ENCODE results near the gene IER3.
"Not testable (repeated sequence)": the region's sequence is repeated elsewhere in the genome, so short reads cannot be mapped to it uniquely, and the experiment has no call there.

The IER3 gene

DNA sequence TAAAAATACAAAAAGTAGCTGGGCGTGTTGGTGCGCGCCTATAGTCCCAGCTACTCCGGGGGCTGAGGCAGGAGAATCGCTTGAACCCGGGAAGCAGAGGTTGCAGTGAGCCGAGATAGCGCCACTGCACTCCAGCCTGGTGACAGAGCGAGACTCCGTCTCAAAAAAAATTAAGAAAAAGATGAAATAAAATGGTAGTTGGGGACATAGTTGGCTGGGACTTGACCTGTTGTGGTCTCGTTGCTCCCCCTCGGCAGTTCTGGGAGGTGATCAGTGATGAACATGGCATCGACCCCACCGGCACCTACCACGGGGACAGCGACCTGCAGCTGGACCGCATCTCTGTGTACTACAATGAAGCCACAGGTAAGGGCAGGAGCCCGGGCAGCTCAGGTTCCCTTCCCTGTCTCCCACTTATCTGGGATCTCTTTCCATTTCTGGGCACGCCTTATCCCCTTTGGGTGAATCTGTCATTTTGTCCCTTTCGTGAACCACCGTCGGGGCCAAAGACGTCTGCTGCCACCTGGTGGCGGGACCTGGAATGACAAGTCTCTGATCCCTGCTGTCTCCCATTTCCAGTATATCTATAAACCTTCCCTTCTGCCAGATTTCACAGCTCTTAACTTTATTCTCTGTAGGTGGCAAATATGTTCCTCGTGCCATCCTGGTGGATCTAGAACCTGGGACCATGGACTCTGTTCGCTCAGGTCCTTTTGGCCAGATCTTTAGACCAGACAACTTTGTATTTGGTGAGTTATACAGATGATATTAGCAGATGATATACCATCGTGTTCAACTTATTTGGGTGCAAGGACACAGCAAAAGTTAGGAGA, 21.9 kb downstream of the IER3 start:
- peak; percentile 75 for DNase-seq

DNA sequence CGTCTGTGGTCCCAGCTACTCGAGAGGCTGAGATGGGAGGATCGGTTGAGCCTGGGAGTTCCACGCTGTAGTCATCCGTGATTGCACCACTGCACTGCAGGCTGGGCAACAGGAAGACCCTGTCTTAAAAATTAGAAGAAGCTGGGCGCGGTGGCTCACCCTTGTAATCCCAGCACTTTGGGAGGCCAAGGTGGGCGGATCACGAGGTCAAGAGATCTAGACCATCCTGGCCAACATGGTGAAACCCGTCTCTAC, 22.4 kb downstream of the IER3 start:
- peak; percentile 31 for DNase-seq

DNA sequence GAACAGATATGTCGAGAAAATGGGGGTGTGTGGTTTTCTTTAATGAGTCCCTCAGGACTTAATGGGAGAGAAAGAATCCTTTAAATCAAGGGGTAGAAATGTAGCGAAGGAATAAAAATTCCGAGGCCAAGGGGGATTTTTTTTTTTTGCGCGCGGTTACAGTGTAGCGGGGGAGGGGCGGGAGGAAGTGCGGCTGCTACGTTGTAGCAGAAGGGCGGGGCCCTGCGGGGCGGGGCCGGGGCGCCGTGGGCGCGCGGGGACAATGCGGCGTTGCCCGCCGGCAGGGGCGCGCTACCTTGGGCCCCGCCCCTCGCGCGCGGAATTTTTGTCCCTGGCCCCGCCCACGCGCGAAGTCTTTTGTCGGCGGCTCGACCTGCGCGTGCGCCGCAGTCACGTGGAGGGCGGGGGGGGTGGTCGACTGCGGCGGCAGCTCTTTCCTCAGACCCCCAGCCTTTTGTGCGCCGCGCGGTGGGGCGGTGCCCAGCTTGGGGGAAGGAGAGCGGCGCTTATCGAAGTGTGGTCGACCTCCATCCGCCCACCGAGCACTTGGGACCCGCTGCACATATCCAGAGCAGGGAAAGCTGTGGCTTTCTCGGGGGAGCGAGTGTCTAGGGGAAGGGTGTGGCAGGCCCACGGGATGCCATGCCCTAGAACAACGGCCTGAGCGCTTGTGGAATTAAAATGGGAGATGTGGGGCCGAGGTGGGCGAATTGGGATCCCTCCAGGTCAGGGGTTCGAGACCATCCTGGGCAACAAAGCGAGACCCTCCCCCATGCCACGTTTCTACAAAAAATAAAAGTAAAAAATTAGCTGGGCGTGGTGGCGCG, 22.9 kb downstream of the IER3 start:
- DNase-seq, result peak; percentile 91

DNA sequence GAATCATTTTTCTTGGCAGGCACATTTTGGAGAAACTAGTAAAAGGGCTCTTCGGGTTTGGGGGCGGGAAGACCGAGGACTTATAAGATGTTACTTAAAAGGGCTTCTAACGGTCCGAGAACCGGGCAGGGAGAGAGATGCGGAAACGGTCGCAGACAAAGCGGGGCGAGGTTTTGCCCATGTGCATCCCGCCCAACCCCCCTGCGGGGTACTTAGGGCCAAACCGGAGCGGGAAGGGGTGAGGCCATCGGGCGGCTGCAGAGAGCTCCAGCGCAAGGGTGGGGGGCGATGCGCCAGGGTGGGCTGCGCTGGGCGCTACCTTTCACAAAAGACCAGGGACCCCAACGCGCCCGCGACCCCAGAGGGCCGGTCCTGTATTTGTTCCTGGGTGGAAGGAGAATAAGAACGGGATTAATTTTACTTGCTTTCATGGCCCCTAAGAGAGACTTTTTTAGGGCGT, 23.6 kb downstream of the IER3 start:
- peak; percentile 55 for DNase-seq

DNA sequence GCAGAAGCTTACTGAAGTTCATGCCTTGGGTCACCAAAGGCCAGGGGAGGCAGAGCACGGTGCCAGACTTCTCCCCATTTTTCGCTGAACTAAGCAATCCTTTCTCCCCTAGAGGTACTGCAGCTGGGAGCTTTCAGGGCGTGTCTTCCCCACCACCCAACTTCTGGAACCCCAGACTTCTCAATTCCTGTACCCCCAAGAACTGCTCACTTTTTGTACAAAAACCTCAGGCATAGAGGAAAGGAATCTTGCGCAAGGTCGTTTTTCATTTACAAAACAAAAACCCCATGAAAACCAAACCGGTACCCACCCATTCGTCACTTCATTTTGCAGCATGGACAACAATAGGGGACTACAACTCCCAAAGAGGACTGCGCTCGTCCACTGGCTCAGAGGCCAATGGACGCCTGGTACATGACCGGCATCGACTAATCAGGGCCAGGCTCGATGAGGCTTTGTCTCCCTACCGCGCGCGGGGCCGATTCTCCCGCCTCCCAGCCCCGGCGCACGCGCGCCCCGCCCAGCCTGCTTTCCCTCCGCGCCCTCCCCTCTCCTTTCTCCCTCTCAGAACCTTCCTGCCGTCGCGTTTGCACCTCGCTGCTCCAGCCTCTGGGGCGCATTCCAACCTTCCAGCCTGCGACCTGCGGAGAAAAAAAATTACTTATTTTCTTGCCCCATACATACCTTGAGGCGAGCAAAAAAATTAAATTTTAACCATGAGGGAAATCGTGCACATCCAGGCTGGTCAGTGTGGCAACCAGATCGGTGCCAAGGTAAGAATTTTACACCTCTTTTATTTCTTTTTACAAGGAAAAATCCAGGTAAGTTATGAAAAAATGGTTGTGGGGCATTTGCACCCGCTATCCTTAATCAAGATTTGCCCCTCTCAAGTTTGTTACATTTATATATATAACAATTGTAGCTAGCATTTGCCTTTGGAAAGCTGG, 24.3 kb downstream of the IER3 start, which contains the start of gene TUBB:
Gene TUBB (plus strand): TSS at position 562 of the 947 bp plus-strand sequence. CDS start 155 bp downstream, at position 717.
- DNase-seq, result peak; percentile 98

DNA sequence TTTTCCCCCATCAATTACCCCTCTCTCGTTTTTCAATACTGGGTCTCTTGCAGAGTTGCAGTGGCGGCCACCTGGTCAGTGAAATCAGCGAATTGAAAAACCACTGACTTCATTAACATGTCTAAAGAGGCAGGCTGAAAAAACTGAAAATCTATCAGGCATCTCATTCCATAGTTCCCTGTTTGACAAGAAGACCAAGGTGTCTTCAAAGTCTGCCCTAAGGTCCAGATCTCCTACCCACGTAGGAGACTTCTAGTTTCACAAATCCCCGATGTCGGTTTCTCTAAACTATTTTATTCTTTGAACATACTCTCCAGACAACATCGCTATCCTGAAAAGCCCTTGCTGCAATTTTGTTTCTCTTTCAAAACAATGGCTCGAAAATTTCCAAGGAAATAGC, 25.0 kb downstream of the IER3 start:
- no peak for DNase-seq

DNA sequence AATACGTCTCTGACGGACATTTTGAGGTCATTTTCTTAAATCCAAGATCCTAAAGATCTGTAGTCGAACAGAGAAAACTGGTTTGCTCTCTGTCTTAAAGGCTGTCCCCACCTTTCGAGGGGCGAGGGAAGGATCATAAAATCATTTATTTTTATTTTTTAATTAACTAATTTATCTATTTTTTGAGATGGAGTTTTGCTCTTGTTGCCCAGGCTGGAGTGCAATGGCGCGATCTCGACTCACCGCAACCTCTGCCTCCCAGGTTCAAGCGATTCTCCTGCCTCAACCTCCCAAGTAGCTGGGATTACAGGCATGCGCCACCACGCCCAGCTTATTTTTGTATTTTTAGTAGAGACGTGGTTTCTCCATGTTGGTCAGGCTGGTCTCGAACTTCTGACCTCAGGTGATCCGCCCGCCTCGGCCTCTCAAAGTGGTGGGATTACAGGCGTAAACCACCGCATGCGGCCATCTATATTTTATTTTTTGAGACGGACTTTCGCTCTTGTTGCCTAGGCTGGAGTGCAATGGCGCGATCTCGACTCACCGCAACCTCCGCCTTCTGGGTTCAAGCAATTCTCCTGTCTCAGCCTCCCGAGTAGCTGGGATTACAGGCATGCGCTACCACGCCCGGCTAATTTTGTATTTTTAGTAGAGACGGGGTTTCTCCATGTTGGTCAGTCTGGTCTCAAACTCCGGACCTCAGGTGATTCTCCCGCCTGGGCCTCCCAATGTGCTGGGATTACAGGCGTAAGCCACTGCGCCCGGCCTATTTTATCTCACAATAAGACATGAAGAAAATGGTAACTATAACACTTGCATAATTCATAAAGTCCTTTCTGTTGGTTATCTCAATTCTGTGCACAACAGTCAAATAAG, 26.3 kb downstream of the IER3 start:
- DNase-seq, result not testable (repeated sequence)

DNA sequence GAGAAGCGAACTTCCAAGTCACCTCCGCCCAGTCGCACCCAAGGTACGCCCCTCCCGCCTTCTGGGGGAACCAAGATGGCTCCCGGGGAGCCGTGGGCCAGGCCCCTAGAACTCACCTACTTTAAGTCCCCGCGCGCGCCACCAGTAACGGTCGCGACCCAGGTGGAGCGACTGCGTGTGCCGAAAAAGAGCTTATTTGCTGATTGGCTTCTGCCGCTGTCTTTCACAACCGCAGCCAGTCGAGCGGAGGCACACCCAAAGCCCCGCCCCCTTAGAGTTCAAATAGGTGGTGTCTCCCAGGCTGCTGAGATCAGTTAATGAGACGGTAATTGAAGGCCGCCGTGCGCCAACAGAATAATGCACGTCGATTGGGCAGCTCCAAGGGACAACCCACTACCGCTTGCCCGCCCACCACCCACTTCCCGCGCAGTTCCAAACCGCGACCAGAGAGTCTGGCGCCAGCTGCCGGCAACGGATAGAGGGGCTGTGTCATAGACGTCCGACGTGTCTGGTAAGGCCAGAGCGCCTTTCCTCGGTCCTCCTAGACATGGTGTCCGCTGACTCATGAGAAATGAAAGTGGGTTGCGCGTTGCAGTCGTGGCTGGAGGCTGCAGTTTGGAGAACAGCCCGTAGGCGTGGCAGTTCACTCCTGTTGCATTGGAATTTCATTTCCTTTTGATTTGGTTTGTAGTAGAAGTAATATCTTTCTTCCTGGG, 27.1 kb downstream of the IER3 start, which contains the start of gene MDC1:
Gene MDC1 (minus strand): TSS at position 153 of the 716 bp plus-strand sequence. CDS start 2,106 bp downstream, outside the sequence.
- peak; percentile 100 for DNase-seq

DNA sequence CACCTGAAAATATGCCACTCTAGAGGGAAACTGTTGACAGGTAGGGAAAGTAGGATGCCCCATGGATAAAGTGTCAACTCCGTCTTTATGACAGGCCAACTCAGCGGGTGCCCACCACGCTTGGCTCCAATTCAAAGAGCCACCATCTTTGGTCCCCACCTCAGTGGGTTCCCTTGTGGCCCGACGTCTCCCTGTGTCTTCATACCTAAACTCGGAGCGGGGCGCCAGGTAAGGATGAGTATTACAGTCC, 27.5 kb downstream of the IER3 start:
- no peak for DNase-seq

DNA sequence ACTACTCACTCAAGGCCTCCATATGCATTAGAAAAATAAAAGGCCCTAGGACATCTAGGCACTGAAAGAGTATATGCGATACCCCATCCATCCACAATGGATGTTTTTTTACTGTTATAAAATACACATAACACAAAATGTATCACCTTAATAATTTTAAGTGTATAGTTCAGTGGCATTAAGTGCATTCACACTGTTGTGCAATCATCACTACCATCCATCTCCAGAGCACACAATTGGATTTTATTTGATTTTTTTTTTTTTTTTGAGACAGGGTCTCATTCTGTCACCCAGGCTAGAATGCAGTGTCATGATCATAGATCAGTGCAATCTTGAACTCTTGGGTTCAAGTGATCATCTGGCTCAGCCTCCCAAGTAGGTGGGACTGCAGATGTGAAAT, 30.1 kb downstream of the IER3 start:
- no peak for DNase-seq

DNA sequence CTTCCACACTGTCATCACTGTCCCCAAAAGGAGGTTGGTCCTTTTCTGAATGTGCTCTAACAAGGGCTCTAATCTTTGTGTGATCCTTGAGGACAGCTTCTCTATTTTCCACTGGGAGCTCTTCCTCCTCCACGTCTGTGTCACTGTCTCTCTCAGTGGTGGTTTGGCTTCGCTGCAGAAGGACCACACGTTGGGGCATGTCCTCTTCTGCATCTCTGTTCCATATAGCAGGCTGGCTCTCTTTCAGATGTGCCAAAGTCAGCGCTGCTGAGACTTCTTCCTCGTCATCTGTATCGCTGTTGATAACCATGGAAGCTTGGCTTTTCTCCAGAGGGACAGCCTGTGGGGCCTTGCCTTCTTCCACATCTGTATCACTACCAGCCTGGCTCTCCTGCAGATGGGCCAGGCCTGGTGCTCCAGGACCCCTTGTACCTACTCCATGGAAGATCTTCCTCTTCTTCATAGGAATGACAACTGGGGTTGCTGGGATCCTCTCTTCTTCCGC, 31.9 kb downstream of the IER3 start:
- no peak for DNase-seq

DNA sequence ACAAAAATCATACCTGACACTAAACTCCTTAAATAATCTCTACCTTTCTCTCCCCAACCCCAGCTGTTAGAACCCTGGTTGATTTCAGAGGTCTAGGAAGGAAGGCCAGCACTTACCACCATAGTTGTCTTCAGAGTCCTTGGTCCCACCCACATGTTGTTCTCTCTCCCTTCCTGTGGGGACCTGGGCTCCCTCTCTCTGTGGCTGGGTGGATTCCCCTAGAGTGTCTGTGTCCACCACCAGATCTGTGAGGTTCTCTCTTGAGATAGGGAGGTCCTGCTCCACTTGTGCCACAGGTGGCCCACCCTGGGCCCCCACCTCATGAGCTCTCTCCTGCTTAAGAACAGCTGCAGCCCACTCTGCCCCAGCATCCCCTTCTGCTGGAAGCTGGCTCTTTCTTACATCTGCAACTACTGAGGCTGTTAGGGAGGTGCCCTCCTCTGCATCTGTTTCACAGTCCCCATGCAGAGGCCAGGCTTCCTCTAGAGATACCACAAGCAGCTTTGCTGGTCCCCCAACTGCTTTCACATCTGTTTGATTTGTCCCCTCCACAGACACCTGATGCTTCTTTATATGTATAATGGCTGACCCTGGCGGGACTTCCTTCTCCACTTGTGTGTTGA, 32.5 kb downstream of the IER3 start:
- DNase-seq, result no peak

DNA sequence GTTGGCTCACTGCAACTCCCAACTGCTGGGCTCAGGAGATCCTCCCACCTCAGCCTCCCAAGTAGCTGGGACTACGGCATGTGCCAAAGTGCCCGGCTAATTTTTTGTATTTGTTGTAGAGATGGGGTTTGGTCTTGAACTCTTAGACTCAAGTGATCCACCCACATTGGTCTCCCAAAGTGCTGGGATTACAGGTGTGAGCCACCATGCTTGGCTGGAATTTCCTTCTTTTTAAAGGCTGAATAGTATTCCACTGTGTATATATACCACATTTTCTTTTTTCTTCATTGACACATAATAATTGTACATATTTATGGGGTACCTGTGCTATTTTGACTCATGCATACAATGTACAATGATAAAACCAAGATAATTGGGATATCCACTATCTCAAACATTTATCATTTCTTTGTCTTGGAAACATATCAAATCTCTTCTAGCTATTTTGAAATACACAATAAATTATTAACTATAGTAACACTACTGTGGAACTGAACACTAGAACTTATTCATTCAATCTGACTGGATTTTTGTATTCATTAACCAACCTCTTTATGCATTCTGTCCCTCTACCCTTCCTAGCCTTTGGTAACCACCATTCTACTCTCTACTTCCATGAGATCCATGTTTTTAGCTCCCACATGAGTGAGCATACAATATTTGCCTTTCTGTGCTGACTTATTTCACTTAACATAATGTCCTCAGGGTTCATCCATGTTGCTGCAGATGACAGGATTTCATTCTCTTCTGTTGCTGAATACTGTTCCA, 35.1 kb downstream of the IER3 start:
- DNase-seq, result no peak

DNA sequence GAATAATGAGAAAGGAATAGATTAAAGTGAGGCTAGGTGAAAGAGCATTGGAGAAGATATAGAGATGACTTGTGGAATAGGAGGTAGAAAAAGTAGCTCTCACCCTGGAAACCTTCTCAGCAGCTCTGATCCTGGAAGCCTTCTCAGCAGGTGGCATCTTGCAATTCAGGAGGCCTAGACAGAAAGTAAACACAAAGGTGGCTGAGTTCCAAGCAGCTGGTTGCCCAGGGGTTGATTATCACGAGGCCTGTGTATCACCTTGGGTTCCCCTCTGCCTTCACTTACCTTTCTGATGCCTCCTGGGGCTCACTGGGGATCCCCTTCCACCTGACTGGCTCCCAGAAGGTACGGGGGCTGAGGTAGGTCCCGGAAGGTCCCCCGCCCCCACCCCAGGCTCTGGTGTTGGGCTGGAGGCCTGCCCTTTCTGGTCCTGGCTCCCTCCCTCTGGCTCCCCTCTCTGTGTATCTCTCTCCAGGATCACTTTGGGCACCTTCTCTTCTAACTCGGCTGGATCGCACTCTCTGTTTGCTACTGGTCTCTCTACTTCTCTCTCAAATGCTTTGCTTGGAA, 37.0 kb downstream of the IER3 start:
- no peak for DNase-seq

DNA sequence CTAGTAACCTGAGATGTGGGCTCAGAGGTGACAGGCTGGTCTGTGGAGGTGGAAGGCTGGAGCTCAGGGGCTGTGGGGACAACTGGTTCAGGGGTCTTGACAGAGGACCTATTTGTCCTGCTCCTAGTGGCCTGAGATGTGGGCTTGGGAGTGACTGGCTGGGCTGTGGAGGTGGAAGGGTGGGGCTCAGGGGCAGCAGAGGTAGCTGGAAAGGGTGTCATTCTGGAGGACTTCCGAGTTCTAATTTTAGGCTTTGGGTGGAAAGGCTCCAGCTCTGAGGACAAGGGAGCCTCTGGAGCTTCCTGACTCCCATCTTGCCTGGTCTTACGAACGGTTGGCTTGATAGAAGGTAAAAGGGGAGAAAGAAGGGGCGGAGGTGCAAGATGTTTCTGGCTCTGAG, 38.7 kb downstream of the IER3 start:
- no peak for DNase-seq

DNA sequence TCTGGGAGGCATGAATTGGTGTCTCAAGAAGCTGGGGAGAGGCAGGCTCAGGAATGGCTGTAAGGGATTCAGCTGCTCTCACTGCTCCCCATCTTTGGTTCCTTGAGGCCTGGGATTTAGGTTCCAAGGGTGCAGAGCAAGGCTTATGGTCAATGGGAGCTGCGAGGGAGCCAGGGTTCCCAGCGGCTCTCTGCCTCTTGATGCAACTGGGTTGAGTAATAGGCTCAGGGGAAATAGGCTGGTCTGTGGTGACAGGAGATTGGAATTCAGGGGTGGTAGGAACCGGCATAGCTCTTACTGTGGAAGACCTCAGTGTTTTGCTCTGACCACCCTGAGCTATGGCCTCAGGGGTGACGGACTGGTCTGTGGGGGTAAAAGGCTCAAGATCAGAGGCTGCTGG, 40.5 kb downstream of the IER3 start:
- no peak for DNase-seq

DNA sequence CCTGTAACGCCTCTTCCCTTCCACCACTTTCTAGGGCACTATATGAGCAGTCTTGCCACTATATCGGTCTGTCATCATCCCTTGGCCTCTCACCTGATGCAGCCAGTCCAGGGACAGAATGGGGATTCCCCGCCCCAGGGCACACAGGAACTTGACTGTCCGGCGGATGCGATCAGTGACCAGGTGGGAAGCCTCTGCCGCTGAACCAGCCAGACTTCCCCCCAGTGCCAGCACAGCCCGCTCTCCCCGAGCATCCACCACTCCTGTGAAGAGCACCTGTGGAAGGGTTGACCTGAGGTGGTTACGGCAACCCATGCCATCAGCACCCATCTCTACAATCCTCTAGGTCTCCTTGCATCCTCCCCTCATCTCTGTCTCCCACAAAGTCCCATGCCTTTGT, 41.3 kb downstream of the IER3 start:
- DNase-seq, result no peak

DNA sequence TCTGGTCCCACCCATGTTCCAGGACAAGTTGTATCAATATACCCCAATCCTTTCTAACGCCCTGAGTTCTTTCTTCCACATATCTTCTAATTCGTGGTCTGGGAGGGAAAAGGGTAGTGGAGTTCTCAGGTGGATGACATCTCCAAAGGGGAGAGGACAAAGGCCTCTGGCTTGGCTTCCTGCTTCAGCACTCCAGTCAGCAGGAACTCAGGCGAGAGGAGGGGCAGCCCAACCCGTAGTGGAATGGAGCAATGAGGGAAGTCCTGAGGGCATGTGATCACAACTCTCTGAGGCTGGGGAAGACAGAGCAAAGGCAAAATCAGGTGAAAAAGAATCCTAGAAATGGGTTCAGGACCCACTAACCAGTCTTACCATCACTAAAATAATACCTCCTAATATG, 44.0 kb downstream of the IER3 start:
- no peak for DNase-seq

DNA sequence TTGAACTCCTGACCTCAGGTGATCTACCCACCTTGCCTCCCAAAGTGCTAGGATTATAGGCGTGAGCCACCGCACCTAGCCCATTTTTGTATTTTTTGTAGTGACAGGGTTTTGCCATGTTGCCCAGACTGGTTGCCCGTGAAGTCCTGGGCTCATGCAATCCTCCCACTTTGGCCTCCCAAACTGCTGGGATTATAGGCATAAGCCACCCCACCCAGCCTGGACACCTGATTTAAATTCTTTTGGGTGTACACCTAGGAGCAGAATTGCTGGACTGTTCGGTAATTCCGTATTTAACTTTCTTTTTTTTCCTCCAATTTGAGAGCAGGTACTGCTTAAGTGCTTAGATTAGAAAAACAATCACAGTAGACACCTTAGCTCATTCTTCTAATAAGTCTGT, 47.9 kb downstream of the IER3 start:
- no peak for DNase-seq
